Retinal pigment epithelial cell (primary cell): ENCODE measurements around the gene OR56A4.
"Not testable (repeated sequence)": the region's sequence is repeated elsewhere in the genome, so short reads cannot be mapped to it uniquely, and the experiment has no call there.

Experiments
- DNase-seq: peaks from one replicate; pipeline ENCODE4 v3.0.0-alpha.2; 2010; ENCODE audit warnings: low read depth
- H3K4me3 ChIP-seq: 2 replicates; pipeline ENCODE4 v1.5.1; 2011; ENCODE audit warnings: mild to moderate bottlenecking, low read length, control low read depth, moderate library complexity
- CTCF ChIP-seq: conservative IDR thresholded peaks from 2 replicates; pipeline ENCODE4 v1.5.1; 2011; ENCODE audit warnings: low read depth, low read length, control low read depth, inconsistent platforms

The OR56A4 gene

GRCh38 chr11:5966958-5967357 is 39.8 kb downstream of the OR56A4 start:
- no peak for TF ChIP-seq CTCF
- DNase-seq, result no peak
- H3K4me3 ChIP-seq, result no peak overlapping the region

GRCh38 chr11:5960704-5961320 is 45.9 kb downstream of the OR56A4 start:
- DNase-seq, result not testable (repeated sequence)

GRCh38 chr11:5955586-5955985 is 51.2 kb downstream of the OR56A4 start:
- TF ChIP-seq CTCF, result no peak
- no peak overlapping the region for H3K4me3 ChIP-seq
- no peak for DNase-seq

More at GRCh38 chr11:5960704-5961320, 45.9 kb downstream of the OR56A4 start:
- not testable (repeated sequence) for H3K4me3 ChIP-seq
